Smooth muscle cell of trachea (primary cell): ENCODE results near the gene UBL5. TPM values are rescaled to one million over a fixed set of nuclear protein-coding genes. Genes with fewer than 3 reads are reported as not detected.

Source experiments
- total RNA-seq: library from RNA; depleted of rRNA; stranded (reverse); fragments of >200 nt; gene quantifications from 2 replicates; pipeline ENCODE4 v1.2.1, GENCODE V29; 2014

The UBL5 gene
- 126 and 308 TPM in 2 replicates for total RNA-seq

DNA sequence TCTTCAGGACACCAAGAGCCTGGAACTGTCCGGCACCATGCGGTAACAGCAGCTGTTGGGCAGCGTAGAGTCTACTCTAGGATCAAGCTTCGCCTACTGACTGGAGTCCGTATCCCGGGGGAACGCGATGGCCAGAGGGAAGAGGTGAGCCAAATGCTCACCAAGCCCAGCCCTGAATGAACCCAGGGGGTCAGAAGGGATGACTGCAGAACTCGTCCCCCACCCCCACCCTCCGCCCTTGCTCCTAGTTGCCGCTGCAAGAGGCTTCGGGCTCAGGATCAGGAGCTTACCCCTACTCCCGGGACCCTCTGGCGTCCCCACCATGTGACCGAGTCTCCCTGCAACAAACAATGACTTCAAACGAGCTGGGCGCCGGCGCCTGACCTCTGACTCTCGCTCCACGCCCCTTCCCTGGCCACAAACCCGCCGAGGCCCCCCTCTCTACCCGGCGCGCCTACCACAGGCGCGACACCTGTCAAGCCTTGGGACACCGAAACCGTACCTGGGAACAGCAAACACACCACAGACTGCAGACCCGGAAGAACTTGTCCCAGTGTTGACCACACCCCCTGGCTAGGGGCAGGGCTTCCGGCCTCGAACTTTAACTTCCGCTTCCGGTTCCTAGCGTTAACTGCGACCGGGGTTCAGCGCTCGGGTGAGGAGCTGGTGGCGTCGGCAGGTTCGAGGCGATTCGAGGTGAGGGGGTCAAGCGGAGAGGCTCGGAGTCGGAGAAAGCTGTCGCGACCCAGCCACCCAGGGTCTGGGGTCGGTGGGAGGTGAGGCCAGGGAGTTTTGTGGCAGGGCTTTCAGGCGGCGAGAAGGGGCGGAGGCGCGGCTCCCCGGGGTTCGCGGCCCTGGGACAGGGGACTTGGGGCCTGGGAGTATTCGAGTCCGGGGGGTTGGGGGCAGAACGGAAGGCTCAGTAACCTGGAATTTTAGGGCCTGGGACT is at the start of gene UBL5:
TSS of gene UBL5 (plus strand) at position 630 of the 950 bp plus-strand sequence. CDS start 420 bp downstream, outside the sequence.

DNA sequence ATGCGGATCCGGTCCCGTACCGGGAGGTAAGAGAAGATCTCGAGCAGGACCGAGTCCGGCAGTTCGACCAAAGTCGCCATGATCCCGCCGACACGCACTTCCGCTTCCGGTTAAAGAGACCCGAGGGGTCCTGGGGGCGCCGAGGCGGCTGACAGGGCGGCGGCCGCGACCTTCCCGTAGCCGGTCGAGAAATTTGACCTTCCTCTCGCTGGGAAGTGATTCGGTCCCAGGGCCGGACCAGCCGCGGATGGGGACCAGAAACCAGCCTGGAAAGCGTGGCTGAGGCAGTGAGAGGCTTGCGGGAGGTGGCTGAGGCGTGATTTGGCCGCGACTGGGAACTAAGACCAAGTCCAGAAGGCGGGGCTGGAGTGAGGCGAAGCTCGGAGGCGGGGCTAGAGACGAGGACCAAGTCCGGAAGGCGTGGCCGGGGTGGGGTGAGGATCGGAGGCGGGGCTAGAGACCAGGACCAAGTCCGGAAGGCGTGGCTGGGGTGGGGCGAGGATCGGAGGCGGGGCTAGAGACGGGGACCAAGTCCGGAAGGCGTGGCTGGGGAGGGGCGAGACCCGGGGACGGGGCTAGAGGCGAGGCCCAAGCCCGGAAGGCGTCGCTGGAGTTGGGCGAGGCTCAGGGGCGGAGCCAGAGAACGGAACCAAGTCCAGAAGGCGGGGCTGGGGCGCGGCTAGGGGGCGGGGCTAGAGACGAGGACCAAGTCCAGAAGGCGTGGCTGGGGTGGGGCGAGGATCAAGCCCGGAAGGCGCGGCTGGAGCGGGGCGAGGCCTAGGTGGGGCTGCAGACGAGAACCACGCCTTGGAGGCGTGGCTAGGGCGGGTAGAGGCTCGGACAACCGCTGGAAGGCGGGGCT is 8.8 kb upstream of the UBL5 start, which contains the start of gene FBXL12:
TSS of gene FBXL12 (minus strand) at position 346 of the 862 bp plus-strand sequence. CDS start at position 80, 266 bp downstream.

DNA sequence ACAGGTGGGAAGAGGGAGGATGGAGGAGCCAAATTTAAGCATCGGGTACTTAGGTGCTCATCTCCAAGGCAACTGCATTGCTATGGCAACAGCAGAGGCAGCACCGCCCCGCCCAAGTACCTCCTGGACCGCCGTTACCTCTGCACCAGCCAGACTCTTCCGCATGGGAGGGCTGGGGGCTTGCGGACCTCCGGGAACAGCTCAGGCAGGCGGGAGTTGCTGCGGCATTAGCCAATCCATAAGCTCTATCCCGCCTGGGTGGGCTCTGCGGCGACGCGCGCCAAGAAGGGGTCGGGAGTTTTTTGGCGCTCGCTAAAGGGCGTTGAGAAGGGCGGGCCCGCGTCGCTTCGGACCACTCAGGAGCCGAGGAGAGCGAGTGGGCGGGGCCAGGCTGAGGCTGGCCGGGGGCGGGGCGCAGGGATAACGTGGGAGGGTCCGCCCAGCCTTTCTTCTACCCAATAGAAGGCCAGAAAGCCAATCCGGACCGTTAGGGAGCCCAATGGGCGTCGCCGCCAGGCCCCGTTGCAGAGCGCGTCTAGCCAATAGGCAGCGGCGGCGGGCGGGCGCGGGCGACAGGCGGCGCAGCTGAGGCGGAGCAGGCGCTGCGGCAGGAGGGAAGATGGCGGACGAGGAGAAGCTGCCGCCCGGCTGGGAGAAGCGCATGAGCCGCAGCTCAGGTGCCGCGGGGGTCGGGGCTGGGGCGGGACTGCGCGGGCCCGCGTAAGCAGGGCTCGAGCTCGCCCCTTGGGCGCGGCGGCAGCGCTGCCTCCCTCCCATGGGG is 7.2 kb downstream of the UBL5 start, which contains the start of gene PIN1:
TSS of gene PIN1 (plus strand) at position 593 of the 781 bp plus-strand sequence. CDS start at position 620, 27 bp downstream.

Other genes starting within 250 kb of the UBL5 start
- 28.4 and 30.4 TPM in 2 replicates for gene ZNF121, start 243.4 kb upstream of the UBL5 start, total RNA-seq
- 37.4 and 42.8 TPM in 2 replicates for gene ZNF561, start 206.7 kb upstream of the UBL5 start, total RNA-seq
- 22.4 and 23.5 TPM in 2 replicates for gene ZNF562, start 152.8 kb upstream of the UBL5 start, total RNA-seq
- gene ZNF846, start 59.2 kb upstream of the UBL5 start, total RNA-seq, result 17.3 and 20.2 TPM in 2 replicates
- 22.1 and 35.1 TPM in 2 replicates for gene FBXL12, start 8.8 kb upstream of the UBL5 start, total RNA-seq
- 106 and 166 TPM in 2 replicates for gene PIN1, start 7.4 kb downstream of the UBL5 start, total RNA-seq
- gene OLFM2, start 108.6 kb downstream of the UBL5 start, total RNA-seq, result 4.1 and 6.1 TPM in 2 replicates
- 3.8 and 5.0 TPM in 2 replicates for gene COL5A3, start 182.6 kb downstream of the UBL5 start, total RNA-seq
- gene RDH8, start 185.6 kb downstream of the UBL5 start, total RNA-seq, result not detected in 2 replicates